ENCODE results near the gene LRCH4. TPM values are rescaled to one million over a fixed set of nuclear protein-coding genes. Genes with fewer than 3 reads are reported as not detected.
"Not testable (repeated sequence)": the region's sequence is repeated elsewhere in the genome, so short reads cannot be mapped to it uniquely, and the experiment has no call there.

LRCH4 gene
- total and polyA plus RNA-seq, 5 donors = 29.0 to 36.0 (median 33.4) TPM

GRCh38 chr7:100540073-100540723 is 45.7 kb downstream of the LRCH4 start:
- no peak for ATAC-seq
- H3K9me3 ChIP-seq (ENCODE audit: control insufficient read depth, low read length) = no peaks in the 10 kb centered on the region
- H3K4me3 ChIP-seq (ENCODE audit: low read length) = peak overlapping the region; percentile 71
- 44% methylated on average over 6 of the region's 6 CpGs for WGBS
- intact Hi-C loops (cut with DNase I) = no loop called here
- no peak for DNase-seq
- peaks cover 6% of the 10 kb centered on the region for H3K4me1 ChIP-seq (ENCODE audit: control insufficient read depth, insufficient read depth, low read length)
- no peaks in the 10 kb centered on the region for H3K27me3 ChIP-seq (ENCODE audit: control insufficient read depth, insufficient read depth)
- no peak overlapping the region for H3K27ac ChIP-seq (ENCODE audit: low read length)

DNA sequence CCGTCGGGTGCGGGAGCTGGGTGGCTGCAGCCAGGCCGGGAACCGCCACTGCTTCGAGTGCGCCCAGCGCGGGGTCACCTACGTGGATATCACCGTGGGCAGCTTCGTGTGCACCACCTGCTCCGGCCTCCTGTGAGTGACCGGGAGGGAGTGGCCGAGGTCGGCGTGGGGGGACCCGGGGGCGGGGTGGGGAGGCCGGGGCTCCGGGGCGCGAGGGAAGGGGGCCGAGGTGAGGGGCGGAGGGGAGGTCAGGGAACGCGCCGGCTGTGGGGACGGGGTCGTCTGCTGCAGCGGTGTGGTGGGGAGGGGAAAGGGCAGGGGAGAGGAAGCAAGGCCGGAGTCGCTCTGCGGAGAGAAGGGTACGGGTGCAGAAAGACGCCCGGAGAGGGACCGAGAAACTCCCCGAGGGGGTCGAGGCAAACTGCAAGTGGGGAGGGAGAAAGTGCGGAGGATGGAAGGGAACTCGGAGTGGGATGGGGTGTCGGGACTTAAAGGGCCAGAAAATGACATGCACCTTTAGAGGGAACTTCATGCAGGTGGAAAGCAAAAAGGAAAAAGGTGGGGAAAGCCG is 46.4 kb downstream of the LRCH4 start:
- ATAC-seq (no peak), DNase-seq (no peak)
- Histone ChIP-seq H3K27ac (ENCODE audit: low read length) (peak overlapping the region; percentile 76), H3K9me3 (ENCODE audit: control insufficient read depth, low read length) (no peaks in the 10 kb centered on the region), H3K4me3 (ENCODE audit: low read length) (peak overlapping the region; percentile 71), H3K27me3 (ENCODE audit: control insufficient read depth, insufficient read depth) (no peaks in the 10 kb centered on the region), H3K4me1 (ENCODE audit: control insufficient read depth, insufficient read depth, low read length) (peaks cover 4% of the 10 kb centered on the region)
- WGBS = under 1% methylated on average over 44 of the region's 44 CpGs
- intact Hi-C loops (cut with DNase I) = no loop called here

DNA sequence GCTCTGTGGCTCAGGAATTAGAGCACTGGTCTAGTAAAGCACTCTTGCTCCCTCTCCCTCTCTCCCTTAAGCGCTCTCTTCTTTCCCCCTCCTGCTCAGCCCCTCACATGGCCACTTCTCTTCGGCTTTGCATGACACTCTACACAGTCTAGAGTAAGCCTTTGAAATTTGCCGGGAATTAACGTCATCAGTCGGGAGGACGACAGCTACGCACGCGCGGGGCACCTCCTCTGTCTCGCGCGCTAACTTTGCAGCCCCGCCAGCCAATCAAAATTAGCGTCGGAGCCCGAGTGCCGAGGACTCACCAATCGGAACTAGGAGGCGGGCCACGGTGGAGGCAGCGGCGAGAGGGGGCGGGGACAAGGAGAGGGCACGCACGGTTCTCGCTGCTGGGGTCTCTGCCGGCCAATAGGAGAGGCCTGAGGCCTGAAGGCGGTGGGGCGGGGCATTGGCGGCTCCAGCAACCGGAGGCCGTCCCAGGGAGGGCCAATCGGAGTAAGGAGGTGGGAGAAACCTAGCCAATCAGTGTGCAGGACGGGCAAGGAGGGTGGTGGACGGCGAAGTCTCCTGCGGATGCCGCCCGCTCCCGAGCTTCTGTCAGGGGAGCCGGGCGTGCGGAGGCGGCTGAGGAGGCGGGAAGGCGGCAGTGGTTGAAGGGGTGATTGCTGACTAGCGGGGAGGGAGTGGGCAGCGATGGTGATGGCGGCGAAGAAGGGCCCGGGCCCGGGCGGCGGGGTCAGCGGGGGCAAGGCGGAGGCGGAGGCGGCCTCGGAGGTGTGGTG is 47.1 kb downstream of the LRCH4 start, which contains the start of gene AGFG2:
Gene AGFG2 (plus strand): TSS at position 550 of the 782 bp plus-strand sequence. CDS start 144 bp downstream, at position 694.
- ATAC-seq (peak; percentile 100), DNase-seq (peak; percentile 100)
- no peaks in the 10 kb centered on the region for H3K27me3 ChIP-seq (ENCODE audit: control insufficient read depth, insufficient read depth)
- peaks cover 4% of the 10 kb centered on the region for H3K4me1 ChIP-seq (ENCODE audit: control insufficient read depth, insufficient read depth, low read length)
- no peaks in the 10 kb centered on the region for H3K9me3 ChIP-seq (ENCODE audit: control insufficient read depth, low read length)
- intact Hi-C loops (cut with DNase I) = no loop called here
- WGBS = under 1% methylated on average over 60 of the region's 60 CpGs
- H3K27ac ChIP-seq (ENCODE audit: low read length) = peak within 1 kb of the TSS; percentile 76
- H3K4me3 ChIP-seq (ENCODE audit: low read length) = peak within 1 kb of the TSS; percentile 71

- Histone ChIP-seq H3K4me3 (ENCODE audit: low read length) (peak overlapping the region; percentile 12), H3K9me3 (ENCODE audit: control insufficient read depth, low read length) (no peaks in the 10 kb centered on the region), H3K27me3 (ENCODE audit: control insufficient read depth, insufficient read depth) (no peaks in the 10 kb centered on the region), H3K4me1 (ENCODE audit: control insufficient read depth, insufficient read depth, low read length) (peaks cover 4% of the 10 kb centered on the region), H3K27ac (ENCODE audit: low read length) (peak overlapping the region; percentile 41)
- intact Hi-C loops (cut with DNase I) = no loop called here
- 8% methylated on average over 8 of the region's 8 CpGs for WGBS
- no peak for ATAC-seq
- DNase-seq = no peak
These were observed 47.6 kb downstream of the LRCH4 start for GRCh38 chr7:100538348-100538653.

DNA sequence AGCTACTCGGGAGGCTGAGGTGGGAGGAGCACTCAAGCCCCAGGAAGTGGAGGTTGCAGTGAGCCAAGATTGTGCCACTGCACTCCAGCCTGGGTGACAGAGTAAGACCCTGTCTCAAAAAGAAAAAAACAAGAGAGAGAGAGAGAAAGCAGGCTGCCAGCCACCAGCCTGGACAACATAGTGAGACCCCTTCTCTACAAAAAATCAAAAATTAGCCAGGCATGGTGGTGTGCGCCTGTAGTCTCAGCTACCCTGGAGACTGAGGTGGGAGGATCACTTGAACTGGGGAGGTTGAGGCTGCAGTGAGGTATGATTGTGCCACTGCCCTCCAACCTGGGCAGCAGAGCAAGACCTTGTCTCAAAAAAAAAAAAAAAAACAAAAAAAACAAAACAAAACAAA is 49.2 kb downstream of the LRCH4 start:
- H3K27ac ChIP-seq (ENCODE audit: low read length); H3K4me1 ChIP-seq (ENCODE audit: control insufficient read depth, insufficient read depth, low read length); ATAC-seq; DNase-seq; H3K4me3 ChIP-seq (ENCODE audit: low read length); intact Hi-C loops (cut with DNase I); H3K27me3 ChIP-seq (ENCODE audit: control insufficient read depth, insufficient read depth); H3K9me3 ChIP-seq (ENCODE audit: control insufficient read depth, low read length): not testable (repeated sequence)
- 81% methylated on average over 2 of the region's 2 CpGs for WGBS

DNA sequence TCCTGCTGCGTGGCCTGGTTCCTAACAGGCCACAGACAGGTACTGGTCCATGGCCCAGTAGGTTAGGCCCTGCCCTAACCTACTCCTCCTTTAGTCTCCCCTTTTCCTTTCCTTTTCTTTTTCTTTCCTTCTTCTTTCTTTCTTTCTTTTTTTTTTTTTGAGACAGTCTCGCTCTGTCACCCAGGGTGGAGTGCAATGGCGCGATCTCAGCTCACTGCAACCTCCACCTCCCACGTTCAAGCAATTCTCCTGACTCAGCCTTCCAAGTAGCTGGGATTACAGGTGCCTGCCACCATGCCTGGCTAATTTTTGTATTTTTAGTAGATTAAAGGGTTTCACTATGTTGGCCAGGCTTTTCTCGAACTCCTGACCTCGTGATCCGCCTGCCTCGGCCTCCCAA is 49.9 kb downstream of the LRCH4 start:
- H3K4me3 ChIP-seq (ENCODE audit: low read length); ATAC-seq; H3K4me1 ChIP-seq (ENCODE audit: control insufficient read depth, insufficient read depth, low read length); intact Hi-C loops (cut with DNase I); H3K27me3 ChIP-seq (ENCODE audit: control insufficient read depth, insufficient read depth); DNase-seq; H3K9me3 ChIP-seq (ENCODE audit: control insufficient read depth, low read length); H3K27ac ChIP-seq (ENCODE audit: low read length): not testable (repeated sequence)
- WGBS = 91% methylated on average over 9 of the region's 9 CpGs

DNA sequence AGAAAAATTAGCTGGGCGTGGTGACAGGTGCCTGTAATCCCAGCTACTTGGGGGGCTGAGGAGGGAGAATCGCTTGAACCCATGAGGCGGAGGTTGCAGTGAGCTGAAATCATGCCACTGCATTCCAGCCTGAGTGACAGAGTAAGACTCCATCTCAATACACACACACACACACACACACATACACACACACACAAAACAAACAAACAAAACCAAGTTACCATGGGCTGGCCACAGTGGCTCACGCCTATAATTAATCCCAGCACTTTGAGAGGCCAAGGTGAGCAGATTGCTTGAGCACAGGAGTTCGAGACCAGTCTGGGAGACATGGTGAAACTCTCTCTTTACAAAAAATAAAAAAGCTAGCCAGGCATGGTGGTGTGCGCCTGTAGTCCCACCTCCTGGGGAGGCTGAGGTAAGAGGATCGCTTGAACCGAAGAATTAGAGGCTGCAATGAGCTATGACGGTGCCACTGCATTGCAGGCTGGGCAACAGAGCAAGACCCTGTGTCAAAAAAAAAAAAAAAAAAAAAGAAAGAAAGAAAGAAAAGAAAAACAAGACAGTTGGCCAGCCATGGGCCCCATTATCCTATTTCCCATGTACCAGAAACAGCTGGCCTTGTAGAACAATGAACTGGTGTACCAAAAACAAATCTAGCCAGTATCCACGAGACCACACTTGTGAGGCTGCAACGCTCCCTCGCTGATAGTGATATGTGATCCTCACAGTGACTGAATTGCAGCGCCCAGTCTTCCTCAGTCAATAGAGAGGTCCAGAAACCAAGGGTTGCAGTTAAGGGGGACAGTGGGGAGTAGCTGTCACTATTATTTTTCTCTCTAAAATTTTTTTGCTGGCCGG is 53.5 kb downstream of the LRCH4 start:
- H3K4me1 ChIP-seq (ENCODE audit: control insufficient read depth, insufficient read depth, low read length) = no peaks in the 10 kb centered on the region
- H3K4me3 ChIP-seq (ENCODE audit: low read length) = no peak overlapping the region
- 83% methylated on average over 14 of the region's 14 CpGs for WGBS
- intact Hi-C loops (cut with DNase I) = no loop called here
- ATAC-seq (no peak), DNase-seq (no peak)
- H3K27ac ChIP-seq (ENCODE audit: low read length) = no peak overlapping the region
- H3K27me3 ChIP-seq (ENCODE audit: control insufficient read depth, insufficient read depth) = no peaks in the 10 kb centered on the region
- no peaks in the 10 kb centered on the region for H3K9me3 ChIP-seq (ENCODE audit: control insufficient read depth, low read length)

GRCh38 chr7:100528108-100528866 is 57.6 kb downstream of the LRCH4 start:
- ATAC-seq; intact Hi-C loops (cut with DNase I): not testable (repeated sequence)

More at GRCh38 chr7:100528108-100528866, 57.6 kb downstream of the LRCH4 start:
- WGBS = 85% methylated on average over 12 of the region's 12 CpGs
- H3K27ac ChIP-seq (ENCODE audit: low read length); H3K9me3 ChIP-seq (ENCODE audit: control insufficient read depth, low read length); DNase-seq; H3K4me1 ChIP-seq (ENCODE audit: control insufficient read depth, insufficient read depth, low read length); H3K4me3 ChIP-seq (ENCODE audit: low read length); H3K27me3 ChIP-seq (ENCODE audit: control insufficient read depth, insufficient read depth): not testable (repeated sequence)

Data from right cardiac atrium (tissue), 5 donors.